ENCODE results near the gene COMMD6. TPM values are rescaled to one million over a fixed set of nuclear protein-coding genes. Genes with fewer than 3 reads are reported as not detected.
A peak's percentile ranks its signal among the peaks of the same experiment; 100 is the strongest.

COMMD6 gene
- total and polyA plus RNA-seq, 2 experiments from 2014 or later, result 79.3 to 364 TPM

DNA sequence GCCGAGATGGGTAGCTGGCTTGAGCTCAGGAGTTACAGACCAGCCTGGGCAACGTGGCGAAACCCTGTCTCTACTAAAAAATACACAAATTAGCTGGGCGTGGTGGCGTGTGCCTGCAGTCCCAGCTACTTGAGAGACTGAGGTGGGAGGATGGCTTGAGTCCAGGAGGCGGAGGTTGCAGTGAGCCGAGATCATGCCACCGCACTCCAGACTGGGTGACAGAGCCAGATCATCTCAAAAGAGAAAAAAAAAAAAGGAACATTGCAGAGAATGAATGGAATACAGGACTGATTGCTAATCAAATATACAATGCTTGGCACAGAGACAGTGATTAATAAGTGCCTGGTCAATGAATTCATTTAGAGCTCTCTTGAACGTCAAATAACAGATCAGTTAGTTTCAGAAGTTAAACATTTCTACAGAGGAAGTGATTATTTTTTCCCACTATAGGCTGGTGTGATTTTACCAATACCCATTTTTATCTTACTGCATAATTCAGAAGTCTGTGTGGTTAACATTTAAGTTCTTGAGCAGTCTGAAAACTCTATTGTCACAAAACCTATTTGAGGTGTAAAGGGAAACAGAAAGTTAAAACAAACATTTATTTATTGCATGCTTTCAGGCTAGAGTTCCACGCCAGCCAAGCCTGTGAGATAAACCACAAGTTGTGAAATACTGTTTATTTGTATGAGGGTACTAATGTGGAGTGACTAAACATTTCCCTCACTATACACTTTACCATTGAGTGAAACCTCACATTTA is 48.0 kb downstream of the COMMD6 start:
- peak; percentile 91 for DNase-seq
- Histone ChIP-seq H3K27me3 (replicated peaks; ENCODE audit: insufficient read depth) (no peaks in the 10 kb centered on the region), H3K4me1 (ENCODE audit: insufficient read depth) (peaks cover 45% of the 10 kb centered on the region), H3K4me2 (ENCODE audit: unreplicated experiment) (peak overlapping the region; percentile 43), H4K20me1 (ENCODE audit: insufficient read depth) (no peaks in the 10 kb centered on the region), H3K79me2 (ENCODE audit: insufficient read depth) (no peaks in the 10 kb centered on the region), H3K9me2 (ENCODE audit: insufficient read depth) (no peaks in the 10 kb centered on the region), H3K27ac (peak overlapping the region; percentile 16; the same call in 1 of the 2 replicates), H3F3A (ENCODE audit: insufficient read depth) (peaks cover 47% of the 10 kb centered on the region), H3K4me3 (no peak overlapping the region), H3K36me3 (ENCODE audit: low read depth) (no peaks in the 10 kb centered on the region), H3K9me3 (ENCODE audit: low read depth) (no peaks in the 10 kb centered on the region), H2AFZ (no peak overlapping the region), H3K9ac (peak overlapping the region; percentile 13; the same call in 1 of the 2 replicates)
- 57 to 58% methylated on average over 10 of the region's 10 CpGs for WGBS, 2 experiments (ENCODE audit: low coverage in 1 of 2, low lambda C conversion rate in 2 of 2, missing lambda C conversion rate in 2 of 2)
- TF ChIP-seq EZH2phosphoT487 (IDR thresholded peaks at IDR 0.05; ENCODE audit: insufficient read depth, low read depth) (no peak), EZH2 (IDR thresholded peaks at IDR 0.05; ENCODE audit: insufficient read depth, poor library complexity, severe bottlenecking) (no peak)
- in situ Hi-C loops (cut with MboI), result no loop called here

DNA sequence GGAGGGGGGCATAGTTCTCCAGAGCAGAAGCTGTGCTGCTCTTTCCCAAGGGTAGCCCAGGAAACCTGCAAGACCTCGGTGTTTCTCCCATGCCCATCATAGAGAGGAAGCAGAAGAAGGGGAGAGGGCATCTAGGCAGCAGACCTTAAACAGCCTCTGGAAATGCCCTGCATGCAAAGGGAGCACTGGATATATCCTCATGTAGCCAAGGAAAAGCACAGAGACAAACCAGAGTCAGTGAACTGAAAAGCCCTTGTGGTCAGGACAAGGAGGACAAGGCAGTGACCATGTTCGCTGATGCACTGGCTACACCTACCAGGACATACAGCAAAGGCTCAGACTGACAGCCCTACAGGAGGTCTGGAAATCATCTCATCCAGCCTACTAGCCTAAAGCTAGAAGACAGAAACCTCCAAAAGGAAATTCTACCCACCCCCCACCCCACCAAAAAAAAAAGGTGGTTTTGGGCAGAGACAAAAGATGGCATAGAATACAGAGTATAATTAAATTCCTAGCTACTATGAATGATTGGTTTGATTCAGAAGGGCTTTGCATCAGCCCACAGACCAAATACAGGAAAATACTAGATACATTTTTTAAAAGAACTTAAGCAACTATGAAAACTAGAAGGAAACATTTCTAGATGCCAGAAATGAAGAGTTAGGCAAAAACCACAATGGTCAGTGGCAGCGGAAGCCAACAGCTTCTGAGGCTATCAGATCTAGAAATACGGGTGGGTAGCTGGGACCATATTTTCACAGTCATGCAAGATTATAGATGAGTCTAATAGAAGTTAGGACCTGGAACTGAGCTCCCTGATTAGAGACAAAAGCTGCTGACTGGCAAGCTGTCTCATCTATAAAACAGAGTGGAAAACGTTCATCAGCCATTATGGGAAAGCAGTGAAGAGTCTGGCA is 51.2 kb downstream of the COMMD6 start:
- Histone ChIP-seq H3K9ac (0 out of 2 replicates have a peak overlapping the region, but pooled peaks have one; percentile 21), H3K9me2 (ENCODE audit: insufficient read depth) (no peaks in the 10 kb centered on the region), H3K79me2 (ENCODE audit: insufficient read depth) (no peaks in the 10 kb centered on the region), H3K4me3 (no peak overlapping the region), H3K27ac (peak overlapping the region; percentile 54), H3K4me2 (ENCODE audit: unreplicated experiment) (peak overlapping the region; percentile 44), H2AFZ (no peak overlapping the region), H3F3A (ENCODE audit: insufficient read depth) (peaks cover 29% of the 10 kb centered on the region; the same call in 1 of the 2 replicates), H3K36me3 (ENCODE audit: low read depth) (no peaks in the 10 kb centered on the region), H4K20me1 (ENCODE audit: insufficient read depth) (no peaks in the 10 kb centered on the region), H3K9me3 (ENCODE audit: low read depth) (no peaks in the 10 kb centered on the region), H3K27me3 (replicated peaks; ENCODE audit: insufficient read depth) (no peaks in the 10 kb centered on the region), H3K4me1 (ENCODE audit: insufficient read depth) (peaks cover 30% of the 10 kb centered on the region)
- peak; percentile 31 for DNase-seq
- WGBS, 2 experiments (ENCODE audit: low coverage in 1 of 2, low lambda C conversion rate in 2 of 2, missing lambda C conversion rate in 2 of 2), result 53 to 56% methylated on average over 5 of the region's 5 CpGs
- TF ChIP-seq EZH2 (IDR thresholded peaks at IDR 0.05; ENCODE audit: insufficient read depth, poor library complexity, severe bottlenecking), result no peak
- no peak for TF ChIP-seq EZH2phosphoT487 (IDR thresholded peaks at IDR 0.05; ENCODE audit: insufficient read depth, low read depth)
- in situ Hi-C loops (cut with MboI), result no loop called here

DNA sequence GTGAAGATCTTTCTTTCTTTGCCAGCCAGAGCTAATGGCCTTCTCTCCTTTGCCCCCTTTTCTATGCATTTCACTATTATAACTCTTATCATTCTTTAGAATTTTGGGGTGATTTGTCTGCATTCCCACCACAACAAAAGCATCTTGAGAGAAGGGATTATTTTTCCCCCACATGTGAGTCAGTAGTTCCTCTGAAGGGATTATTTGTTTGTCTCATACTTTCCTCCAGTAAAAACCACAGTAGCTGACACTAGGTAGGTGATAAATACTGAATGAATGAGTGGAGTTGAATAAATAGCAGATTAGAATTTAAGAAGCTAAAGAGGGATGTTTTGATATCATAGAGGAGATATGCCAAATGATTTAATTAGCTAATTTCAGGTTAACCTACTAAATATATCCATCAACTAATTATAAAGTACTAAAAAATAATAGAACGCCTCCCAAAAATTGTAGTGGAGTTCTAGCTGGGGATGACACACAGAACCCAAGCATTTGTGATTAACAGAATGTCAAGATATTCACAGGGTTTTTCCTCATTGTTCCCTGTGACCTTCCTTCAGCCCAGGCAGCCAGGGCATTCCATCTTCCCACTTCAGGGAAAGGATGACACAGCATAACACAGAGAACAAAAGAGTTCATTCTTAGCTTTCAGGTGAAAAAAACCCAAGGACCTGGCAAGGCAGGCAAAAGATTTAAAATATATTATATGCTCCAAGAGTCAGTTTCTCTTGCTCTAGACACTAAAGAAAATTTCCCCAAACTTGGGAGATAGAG is 52.2 kb downstream of the COMMD6 start:
- H3K4me1 ChIP-seq (ENCODE audit: insufficient read depth), result peaks cover 30% of the 10 kb centered on the region
- 48 to 57% methylated on average over 1 of the region's 1 CpG for WGBS, 2 experiments (ENCODE audit: low coverage in 1 of 2, low lambda C conversion rate in 2 of 2, missing lambda C conversion rate in 2 of 2)
- H4K20me1 ChIP-seq (ENCODE audit: insufficient read depth), result no peaks in the 10 kb centered on the region
- no peaks in the 10 kb centered on the region for H3K36me3 ChIP-seq (ENCODE audit: low read depth)
- H3K4me2 ChIP-seq (ENCODE audit: unreplicated experiment), result peak overlapping the region; percentile 44
- H3F3A ChIP-seq (ENCODE audit: insufficient read depth), result peaks cover 29% of the 10 kb centered on the region; the same call in 1 of the 2 replicates
- no peaks in the 10 kb centered on the region for H3K27me3 ChIP-seq (replicated peaks; ENCODE audit: insufficient read depth)
- H3K9me2 ChIP-seq (ENCODE audit: insufficient read depth), result no peaks in the 10 kb centered on the region
- TF ChIP-seq EZH2 (IDR thresholded peaks at IDR 0.05; ENCODE audit: insufficient read depth, poor library complexity, severe bottlenecking) (no peak), EZH2phosphoT487 (IDR thresholded peaks at IDR 0.05; ENCODE audit: insufficient read depth, low read depth) (0 out of 2 replicates have a peak, but pooled peaks have one; percentile 65)
- in situ Hi-C loops (cut with MboI), result no loop called here
- peak overlapping the region; percentile 54 for H3K27ac ChIP-seq
- no peak overlapping the region for H2AFZ ChIP-seq
- H3K79me2 ChIP-seq (ENCODE audit: insufficient read depth), result no peaks in the 10 kb centered on the region
- peak; percentile 73 for DNase-seq
- H3K4me3 ChIP-seq, result no peak overlapping the region
- no peaks in the 10 kb centered on the region for H3K9me3 ChIP-seq (ENCODE audit: low read depth)
- peak overlapping the region; percentile 21; the same call in 1 of the 2 replicates for H3K9ac ChIP-seq

GRCh38 chr13:75482820-75483079 is 54.9 kb downstream of the COMMD6 start:
- no peak for DNase-seq
- Histone ChIP-seq H3K79me2 (ENCODE audit: insufficient read depth) (peaks cover 25% of the 10 kb centered on the region), H2AFZ (peak overlapping the region; percentile 89), H4K20me1 (ENCODE audit: insufficient read depth) (no peaks in the 10 kb centered on the region), H3K9me2 (ENCODE audit: insufficient read depth) (no peaks in the 10 kb centered on the region), H3K4me1 (ENCODE audit: insufficient read depth) (peaks cover 18% of the 10 kb centered on the region), H3K27me3 (replicated peaks; ENCODE audit: insufficient read depth) (no peaks in the 10 kb centered on the region), H3K9ac (peak overlapping the region; percentile 76), H3K4me2 (ENCODE audit: unreplicated experiment) (peak overlapping the region; percentile 85), H3K27ac (peak overlapping the region; percentile 47), H3K9me3 (ENCODE audit: low read depth) (no peaks in the 10 kb centered on the region), H3K4me3 (peak overlapping the region; percentile 84), H3K36me3 (ENCODE audit: low read depth) (no peaks in the 10 kb centered on the region), H3F3A (ENCODE audit: insufficient read depth) (peaks cover 24% of the 10 kb centered on the region; the same call in 1 of the 2 replicates)
- in situ Hi-C loops (cut with MboI), result no loop called here
- TF ChIP-seq EZH2 (IDR thresholded peaks at IDR 0.05; ENCODE audit: insufficient read depth, poor library complexity, severe bottlenecking) (no peak), EZH2phosphoT487 (IDR thresholded peaks at IDR 0.05; ENCODE audit: insufficient read depth, low read depth) (no peak)
- 0% methylated on average over 1 of the region's 1 CpG for WGBS, 2 experiments (ENCODE audit: low coverage in 1 of 2, low lambda C conversion rate in 2 of 2, missing lambda C conversion rate in 2 of 2)
